Astrocyte (in vitro differentiated cells and primary cell): ENCODE data around the gene LRP1B. TPM values are rescaled to one million over a fixed set of nuclear protein-coding genes. Genes with fewer than 3 reads are reported as not detected.

Experiments used
- DNase-seq: peaks from one replicate; pipeline ENCODE4 v3.0.0-alpha.2; 2010; ENCODE audit warnings: low read depth
- FAIRE-seq: peaks from 2 replicates; lab custom pipeline; 2011; peaks lifted over from hg19 to GRCh38; lab: Jason Lieb, UNC
- H2AFZ ChIP-seq: 2 replicates; pipeline ENCODE4 v1.6.0; 2012; ENCODE audit warnings: low read depth, low read length, inconsistent platforms
- H3K27ac ChIP-seq: 2 replicates; pipeline ENCODE4 v1.5.1; 2011; ENCODE audit warnings: low read depth, low read length, inconsistent platforms
- H3K27me3 ChIP-seq: 2 replicates; pipeline ENCODE4 v1.6.0; 2011; ENCODE audit warnings: low read length, inconsistent platforms; ENCODE audit not compliant: insufficient read depth
- H3K36me3 ChIP-seq: 2 replicates; pipeline ENCODE4 v1.5.1; 2011; ENCODE audit warnings: low read length, inconsistent platforms; ENCODE audit not compliant: insufficient read depth
- H3K4me1 ChIP-seq: 2 replicates; pipeline ENCODE4 v1.5.1; 2011; ENCODE audit warnings: low read length, inconsistent platforms; ENCODE audit not compliant: insufficient read depth
- H3K4me2 ChIP-seq: 2 replicates; pipeline ENCODE4 v1.6.0; 2012; ENCODE audit warnings: low read length, inconsistent platforms
- H3K4me3 ChIP-seq: 2 replicates; pipeline ENCODE4 v1.5.1; 2011; ENCODE audit warnings: low read depth, mild to moderate bottlenecking, low read length, inconsistent platforms; ENCODE audit not compliant: insufficient read depth
- H3K79me2 ChIP-seq: 2 replicates; pipeline ENCODE4 v1.6.0; 2012; ENCODE audit warnings: mild to moderate bottlenecking, low read length, inconsistent platforms; ENCODE audit not compliant: insufficient read depth
- H3K9ac ChIP-seq: 2 replicates; pipeline ENCODE4 v1.6.0; 2012; ENCODE audit warnings: mild to moderate bottlenecking, low read length, inconsistent platforms
- H3K9me3 ChIP-seq: 2 replicates; pipeline ENCODE4 v1.5.1; 2012; ENCODE audit warnings: low read depth, mild to moderate bottlenecking, low read length, inconsistent platforms; ENCODE audit not compliant: insufficient read depth
- H4K20me1 ChIP-seq: 2 replicates; pipeline ENCODE4 v1.6.0; 2012; ENCODE audit warnings: low read length, inconsistent platforms; ENCODE audit not compliant: insufficient read depth
- H3K27ac Mint-ChIP-seq: one replicate; pipeline ENCODE4 v1.8.0; 2021; ENCODE audit warnings: mild to moderate bottlenecking, mixed read lengths; ENCODE audit not compliant: unreplicated experiment
- H3K27me3 Mint-ChIP-seq: one replicate; pipeline ENCODE4 v1.8.0; 2021; ENCODE audit warnings: low read depth, mixed read lengths; ENCODE audit not compliant: unreplicated experiment
- H3K36me3 Mint-ChIP-seq: one replicate; pipeline ENCODE4 v1.8.0; 2021; ENCODE audit warnings: low read depth, mixed read lengths; ENCODE audit not compliant: unreplicated experiment
- H3K4me1 Mint-ChIP-seq: one replicate; pipeline ENCODE4 v1.8.0; 2021; ENCODE audit warnings: low read depth, mixed read lengths; ENCODE audit not compliant: unreplicated experiment
- H3K4me3 Mint-ChIP-seq: one replicate; pipeline ENCODE4 v1.8.0; 2021; ENCODE audit warnings: mild to moderate bottlenecking, moderate library complexity, mixed read lengths; ENCODE audit not compliant: unreplicated experiment
- H3K9me3 Mint-ChIP-seq: one replicate; pipeline ENCODE4 v1.8.0; 2021; ENCODE audit warnings: mild to moderate bottlenecking, mixed read lengths; ENCODE audit not compliant: unreplicated experiment
- CTCF ChIP-seq: IDR thresholded peaks from 2 replicates; pipeline ENCODE4 v1.5.1; 2011; ENCODE audit warnings: low read depth, mild to moderate bottlenecking, inconsistent platforms, low read length, moderate library complexity; ENCODE audit not compliant: insufficient read depth
- EZH2 ChIP-seq: IDR thresholded peaks from 2 replicates; pipeline ENCODE4 v1.6.1; 2012; ENCODE audit warnings: mild to moderate bottlenecking, low read length, inconsistent platforms; ENCODE audit not compliant: insufficient read depth
- total RNA-seq: library from RNA; stranded (reverse); gene quantifications from 2 replicates; pipeline ENCODE4 v1.2.1, GENCODE V29; 2021

The LRP1B gene
- total RNA-seq, 1 donor from 2014 or later = 1.5 TPM

GRCh38 chr2:141035846-141036420 is 1094.9 kb downstream of the LRP1B start:
- Mint-ChIP-seq H3K9me3 (no peaks in the 10 kb centered on the region), H3K4me1 (no peaks in the 10 kb centered on the region), H3K27me3 (no peaks in the 10 kb centered on the region), H3K4me3 (no peak overlapping the region), H3K27ac (no peak overlapping the region), H3K36me3 (no peaks in the 10 kb centered on the region)
- Histone ChIP-seq H4K20me1 (no peaks in the 10 kb centered on the region), H3K79me2 (no peaks in the 10 kb centered on the region), H2AFZ (no peak overlapping the region), H3K4me1 (no peaks in the 10 kb centered on the region), H3K4me3 (no peak overlapping the region), H3K4me2 (no peak overlapping the region), H3K27ac (no peak overlapping the region), H3K9ac (no peak overlapping the region), H3K36me3 (no peaks in the 10 kb centered on the region), H3K9me3 (no peaks in the 10 kb centered on the region), H3K27me3 (no peaks in the 10 kb centered on the region)
- no peak for FAIRE-seq
- DNase-seq = no peak
- no peak for TF ChIP-seq EZH2
- no peak for TF ChIP-seq CTCF

GRCh38 chr2:141029428-141030078 is 1101.3 kb downstream of the LRP1B start:
- H4K20me1 ChIP-seq = no peaks in the 10 kb centered on the region
- TF ChIP-seq EZH2 (no peak), CTCF (no peak)
- H3K4me1 ChIP-seq = no peaks in the 10 kb centered on the region
- H3K36me3 ChIP-seq = no peaks in the 10 kb centered on the region
- no peak overlapping the region for H3K27ac ChIP-seq
- no peak overlapping the region for H3K9ac ChIP-seq
- no peak overlapping the region for H3K4me2 ChIP-seq
- Mint-ChIP-seq H3K4me1 (no peaks in the 10 kb centered on the region), H3K4me3 (no peak overlapping the region), H3K9me3 (no peaks in the 10 kb centered on the region), H3K27me3 (no peaks in the 10 kb centered on the region), H3K36me3 (no peaks in the 10 kb centered on the region), H3K27ac (no peak overlapping the region)
- DNase-seq = no peak
- no peaks in the 10 kb centered on the region for H3K79me2 ChIP-seq
- H3K9me3 ChIP-seq = no peaks in the 10 kb centered on the region
- H2AFZ ChIP-seq = no peak overlapping the region
- H3K4me3 ChIP-seq = no peak overlapping the region
- no peak for FAIRE-seq
- H3K27me3 ChIP-seq = no peaks in the 10 kb centered on the region

- H3K79me2 ChIP-seq = no peaks in the 10 kb centered on the region
Measured at GRCh38 chr2:141027221-141027620, 1103.6 kb downstream of the LRP1B start.

More at GRCh38 chr2:141027221-141027620, 1103.6 kb downstream of the LRP1B start:
- H3K27me3 ChIP-seq = no peaks in the 10 kb centered on the region
- no peaks in the 10 kb centered on the region for H3K36me3 ChIP-seq
- H3K4me3 ChIP-seq = no peak overlapping the region
- FAIRE-seq (no peak), DNase-seq (no peak)
- H3K4me2 ChIP-seq = no peak overlapping the region
- no peak overlapping the region for H3K27ac ChIP-seq
- no peaks in the 10 kb centered on the region for H4K20me1 ChIP-seq
- Mint-ChIP-seq H3K4me1 (no peaks in the 10 kb centered on the region), H3K36me3 (no peaks in the 10 kb centered on the region), H3K9me3 (no peaks in the 10 kb centered on the region), H3K27me3 (no peaks in the 10 kb centered on the region), H3K4me3 (no peak overlapping the region), H3K27ac (no peak overlapping the region)
- H3K9ac ChIP-seq = no peak overlapping the region
- no peak overlapping the region for H2AFZ ChIP-seq
- no peaks in the 10 kb centered on the region for H3K9me3 ChIP-seq
- TF ChIP-seq CTCF (no peak), EZH2 (no peak)
- no peaks in the 10 kb centered on the region for H3K4me1 ChIP-seq
